ENCODE data around the gene CNIH3. TPM values are rescaled to one million over a fixed set of nuclear protein-coding genes. Genes with fewer than 3 reads are reported as not detected.

CNIH3 gene
- total RNA-seq, 1 experiment from 2014 or later: 3.7 TPM

DNA sequence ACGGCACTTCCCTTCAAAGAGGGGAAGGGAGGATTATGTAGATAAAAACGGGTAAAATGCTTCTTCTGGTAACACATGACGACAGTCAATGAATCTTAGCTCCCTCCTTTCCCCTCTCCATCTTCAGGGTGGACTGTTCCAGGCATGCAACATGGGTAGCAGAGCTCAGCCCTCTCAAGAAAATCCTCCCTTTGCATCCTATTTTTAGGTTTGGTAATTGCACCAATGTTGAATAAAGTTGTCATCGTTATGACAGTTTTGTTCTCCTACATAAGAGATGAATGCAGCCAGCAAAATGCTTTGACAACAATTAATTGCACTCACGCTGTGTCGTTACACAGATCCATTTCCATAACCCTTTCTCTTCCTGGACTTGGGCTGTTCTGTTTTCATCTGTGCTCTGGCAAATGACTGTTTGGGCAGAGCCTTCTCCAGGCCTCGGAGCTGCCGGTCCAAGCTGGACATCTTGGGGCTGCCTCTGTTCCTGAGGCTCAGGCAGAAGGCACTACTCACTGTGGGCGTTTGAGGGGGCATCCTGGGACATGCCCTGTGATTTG is 127.6 kb downstream of the CNIH3 start:
- H3K4me3 ChIP-seq (ENCODE audit: low read depth in 2 of 2, low read length in 2 of 2): no peak overlapping the region
- intact Hi-C loops (cut with micrococcal nuclease; ENCODE audit: unreplicated experiment) (no loop called here), in situ Hi-C loops (cut with HindIII; ENCODE audit: low pct_unique_long_range_greater_than_20kb, low sequenced_read_pairs) (no loop called here)
- no peaks in the 10 kb centered on the region for H3K36me3 ChIP-seq (ENCODE audit: control insufficient read depth, insufficient read depth, low read length)
- TF ChIP-seq SIN3A (IDR thresholded peaks at IDR 0.05; ENCODE audit: borderline replicate concordance, insufficient read depth, low read depth, low read length): no peak
- TF ChIP-seq, protein P1, sequence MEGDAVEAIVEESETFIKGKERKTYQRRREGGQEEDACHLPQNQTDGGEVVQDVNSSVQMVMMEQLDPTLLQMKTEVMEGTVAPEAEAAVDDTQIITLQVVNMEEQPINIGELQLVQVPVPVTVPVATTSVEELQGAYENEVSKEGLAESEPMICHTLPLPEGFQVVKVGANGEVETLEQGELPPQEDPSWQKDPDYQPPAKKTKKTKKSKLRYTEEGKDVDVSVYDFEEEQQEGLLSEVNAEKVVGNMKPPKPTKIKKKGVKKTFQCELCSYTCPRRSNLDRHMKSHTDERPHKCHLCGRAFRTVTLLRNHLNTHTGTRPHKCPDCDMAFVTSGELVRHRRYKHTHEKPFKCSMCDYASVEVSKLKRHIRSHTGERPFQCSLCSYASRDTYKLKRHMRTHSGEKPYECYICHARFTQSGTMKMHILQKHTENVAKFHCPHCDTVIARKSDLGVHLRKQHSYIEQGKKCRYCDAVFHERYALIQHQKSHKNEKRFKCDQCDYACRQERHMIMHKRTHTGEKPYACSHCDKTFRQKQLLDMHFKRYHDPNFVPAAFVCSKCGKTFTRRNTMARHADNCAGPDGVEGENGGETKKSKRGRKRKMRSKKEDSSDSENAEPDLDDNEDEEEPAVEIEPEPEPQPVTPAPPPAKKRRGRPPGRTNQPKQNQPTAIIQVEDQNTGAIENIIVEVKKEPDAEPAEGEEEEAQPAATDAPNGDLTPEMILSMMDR (IDR thresholded peaks at IDR 0.05): no peak
- TF ChIP-seq TCF7L2 (IDR thresholded peaks at IDR 0.05; ENCODE audit: low read depth, low read length): no peak
- TF ChIP-seq POLR2AphosphoS5 (IDR thresholded peaks at IDR 0.05; ENCODE audit: low read depth, low read length): no peak
- TF ChIP-seq REST (IDR thresholded peaks at IDR 0.05; ENCODE audit: insufficient read depth in 1 of 2, low read depth in 2 of 2, low read length in 1 of 2): no peak
- DNase-seq (ENCODE audit: low read depth, low spot score): no peak
- H3K27ac ChIP-seq (ENCODE audit: low read length): no peak overlapping the region
- ChIA-PET POLR2A (no interaction called here), CTCF (no interaction called here)
- H3K27me3 ChIP-seq (ENCODE audit: control insufficient read depth, insufficient read depth, low read length): no peaks in the 10 kb centered on the region
- no peaks in the 10 kb centered on the region for H3K9me3 ChIP-seq (ENCODE audit: control insufficient read depth, insufficient read depth, low read depth, low read length)
- H3K4me1 ChIP-seq (ENCODE audit: control insufficient read depth, insufficient read depth, low read length): no peaks in the 10 kb centered on the region
- ATAC-seq: no peak
- BruUV-seq (replicated peaks): no TSS peak

- no peaks in the 10 kb centered on the region for H3K36me3 ChIP-seq (ENCODE audit: control insufficient read depth, insufficient read depth, low read length)
- intact Hi-C loops (cut with micrococcal nuclease; ENCODE audit: unreplicated experiment) (no loop called here), in situ Hi-C loops (cut with HindIII; ENCODE audit: low pct_unique_long_range_greater_than_20kb, low sequenced_read_pairs) (no loop called here)
- H3K27me3 ChIP-seq (ENCODE audit: control insufficient read depth, insufficient read depth, low read length): peaks cover 4% of the 10 kb centered on the region; the same call in 1 of the 2 replicates
- H3K4me3 ChIP-seq (ENCODE audit: low read depth in 2 of 2, low read length in 2 of 2): no peak overlapping the region
- no peak overlapping the region for H3K27ac ChIP-seq (ENCODE audit: low read length)
- TF ChIP-seq POLR2AphosphoS5 (IDR thresholded peaks at IDR 0.05; ENCODE audit: low read depth, low read length): no peak
- no peak for TF ChIP-seq SIN3A (IDR thresholded peaks at IDR 0.05; ENCODE audit: borderline replicate concordance, insufficient read depth, low read depth, low read length)
- TF ChIP-seq REST (IDR thresholded peaks at IDR 0.05; ENCODE audit: insufficient read depth in 1 of 2, low read depth in 2 of 2, low read length in 1 of 2): no peak
- TF ChIP-seq TCF7L2 (IDR thresholded peaks at IDR 0.05; ENCODE audit: low read depth, low read length): no peak
- TF ChIP-seq, protein P1 (IDR thresholded peaks at IDR 0.05): no peak
- DNase-seq (ENCODE audit: low read depth, low spot score): no peak
- POLR2A ChIA-PET: no interaction called here
- no peak for ATAC-seq
- no peaks in the 10 kb centered on the region for H3K9me3 ChIP-seq (ENCODE audit: control insufficient read depth, insufficient read depth, low read depth, low read length)
- CTCF ChIA-PET: no interaction called here
- H3K4me1 ChIP-seq (ENCODE audit: control insufficient read depth, insufficient read depth, low read length): no peaks in the 10 kb centered on the region
- no TSS peak for BruUV-seq (replicated peaks)
Measured at GRCh38 chr1:224744521-224744920, 128.4 kb downstream of the CNIH3 start.
